VCaP (cell line): Measurements from ENCODE around the gene BRAF.
A peak's percentile ranks its signal among the peaks of the same experiment; 100 is the strongest.
"Not testable (repeated sequence)": the region's sequence is repeated elsewhere in the genome, so short reads cannot be mapped to it uniquely, and the experiment has no call there.

Experiments
- H3K27ac ChIP-seq: fragments of 450-650 bp; 2 replicates; pipeline ENCODE4 v1.5.1; 2017
- CTCF ChIP-seq: fragments of 450-650 bp; conservative IDR thresholded peaks from 2 replicates; pipeline ENCODE4 v1.5.1; 2017; ENCODE audit warnings: mild to moderate bottlenecking, moderate library complexity

Gene BRAF

GRCh38 chr7:140696680-140697446, 227.9 kb downstream of the BRAF start, which contains the start of gene NDUFB2:
TSS of gene NDUFB2 (plus strand) at chr7:140696708. CDS start at chr7:140696745, 37 bp downstream.
- H3K27ac ChIP-seq, result peak within 1 kb of the TSS; percentile 93
- TF ChIP-seq CTCF, result no peak

- TF ChIP-seq CTCF, result no peak
- H3K27ac ChIP-seq, result peak overlapping the region; percentile 93
Measured at GRCh38 chr7:140696024-140696679, 228.6 kb downstream of the BRAF start.

- TF ChIP-seq CTCF, result no peak
- H3K27ac ChIP-seq, result peak overlapping the region; percentile 93
Measured at GRCh38 chr7:140695381-140695780, 229.3 kb downstream of the BRAF start.

GRCh38 chr7:140694592-140694991, 230.1 kb downstream of the BRAF start:
- no peak for TF ChIP-seq CTCF
- no peak overlapping the region for H3K27ac ChIP-seq

- H3K27ac ChIP-seq, result not testable (repeated sequence)
Measured at GRCh38 chr7:140693849-140694248, 230.9 kb downstream of the BRAF start.

- H3K27ac ChIP-seq, result no peak overlapping the region
- no peak for TF ChIP-seq CTCF
Measured at GRCh38 chr7:140691376-140692045, 233.2 kb downstream of the BRAF start.

- TF ChIP-seq CTCF, result no peak
- no peak overlapping the region for H3K27ac ChIP-seq
Measured at GRCh38 chr7:140689199-140690152, 235.3 kb downstream of the BRAF start.
